ENCODE measurements around the gene IL25.
"Not testable (repeated sequence)": the region's sequence is repeated elsewhere in the genome, so short reads cannot be mapped to it uniquely, and the experiment has no call there.

DNA sequence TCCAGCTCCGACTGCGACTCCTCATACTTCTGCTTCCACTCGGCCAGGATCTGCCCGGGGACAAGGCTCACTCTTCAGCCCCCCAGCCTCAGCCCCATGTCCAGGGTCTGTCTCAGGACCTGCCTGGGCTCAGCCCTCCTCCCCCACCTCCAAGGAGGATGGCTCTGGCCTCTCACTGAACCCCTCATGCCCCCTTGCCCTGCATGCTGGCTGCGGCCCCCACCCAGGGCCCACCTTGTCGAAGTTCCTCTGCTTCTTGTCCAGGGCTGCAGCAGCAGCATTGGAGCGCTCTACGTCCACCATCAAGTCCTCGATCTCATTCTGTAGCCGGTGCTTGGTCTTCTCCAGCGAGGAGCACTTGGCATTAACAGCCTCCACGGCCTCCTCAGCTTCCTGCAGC is 44.7 kb downstream of the IL25 start:
- TF ChIP-seq, protein P1, sequence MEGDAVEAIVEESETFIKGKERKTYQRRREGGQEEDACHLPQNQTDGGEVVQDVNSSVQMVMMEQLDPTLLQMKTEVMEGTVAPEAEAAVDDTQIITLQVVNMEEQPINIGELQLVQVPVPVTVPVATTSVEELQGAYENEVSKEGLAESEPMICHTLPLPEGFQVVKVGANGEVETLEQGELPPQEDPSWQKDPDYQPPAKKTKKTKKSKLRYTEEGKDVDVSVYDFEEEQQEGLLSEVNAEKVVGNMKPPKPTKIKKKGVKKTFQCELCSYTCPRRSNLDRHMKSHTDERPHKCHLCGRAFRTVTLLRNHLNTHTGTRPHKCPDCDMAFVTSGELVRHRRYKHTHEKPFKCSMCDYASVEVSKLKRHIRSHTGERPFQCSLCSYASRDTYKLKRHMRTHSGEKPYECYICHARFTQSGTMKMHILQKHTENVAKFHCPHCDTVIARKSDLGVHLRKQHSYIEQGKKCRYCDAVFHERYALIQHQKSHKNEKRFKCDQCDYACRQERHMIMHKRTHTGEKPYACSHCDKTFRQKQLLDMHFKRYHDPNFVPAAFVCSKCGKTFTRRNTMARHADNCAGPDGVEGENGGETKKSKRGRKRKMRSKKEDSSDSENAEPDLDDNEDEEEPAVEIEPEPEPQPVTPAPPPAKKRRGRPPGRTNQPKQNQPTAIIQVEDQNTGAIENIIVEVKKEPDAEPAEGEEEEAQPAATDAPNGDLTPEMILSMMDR (IDR thresholded peaks at IDR 0.05; ENCODE audit: low read length), result not testable (repeated sequence)
- TF ChIP-seq EZH2 (IDR thresholded peaks at IDR 0.05; ENCODE audit: borderline replicate concordance, low read length), result not testable (repeated sequence)

All from OCI-LY1 (cell line).